Keratinocyte (primary cell): ENCODE measurements around the gene BPIFA1.

Source experiments
- CTCF ChIP-seq, 3 experiments: IDR thresholded peaks in 1 of 3; conservative IDR thresholded peaks in 1 of 3; optimal IDR thresholded peaks in 1 of 3; 2 replicates in 2 of 3; 3 replicates in 1 of 3; pipeline versions ENCODE3 to v1.5.1; 2011; ENCODE audit warnings: low read length in 3 of 3, mild to moderate bottlenecking in 3 of 3, moderate library complexity in 2 of 3, control low read depth in 1 of 3, inconsistent platforms in 1 of 3; ENCODE audit not compliant: insufficient read depth in 2 of 3; ENCODE audit errors: extremely low read depth in 1 of 3
- EZH2 ChIP-seq: IDR thresholded peaks from one replicate; pipeline ENCODE4 v1.6.1; 2012; ENCODE audit warnings: inconsistent platforms, mild to moderate bottlenecking, low read length, moderate library complexity

- no peak for TF ChIP-seq EZH2
- TF ChIP-seq CTCF (optimal IDR thresholded peaks at IDR 0.05 in 1 of 3, IDR thresholded peaks at IDR 0.05 in 1 of 3, conservative IDR thresholded peaks at IDR 0.05 in 1 of 3; ENCODE audit: extremely low read depth in 1 of 3, insufficient read depth in 2 of 3, low read length in 3 of 3): no peak
Observed at GRCh38 chr20:33280775-33281174, 45.0 kb downstream of the BPIFA1 start.
